Hepatocyte (in vitro differentiated cells): ENCODE data around the gene SERP2.

ENCODE experiments used
- CTCF ChIP-seq: fragments of 200-600 bp; sonication (generic); IDR thresholded peaks from 2 replicates; pipeline ENCODE4 v1.5.1; 2016; ENCODE audit warnings: antibody characterized with exemption, mild to moderate bottlenecking; ENCODE audit not compliant: poor library complexity
- EZH2 ChIP-seq: fragments of 200-600 bp; sonication (generic); IDR thresholded peaks from 2 replicates; pipeline ENCODE4 v1.6.1; 2016; ENCODE audit warnings: antibody characterized with exemption, mild to moderate bottlenecking, borderline replicate concordance
- EZH2phosphoT487 ChIP-seq: fragments of 200-600 bp; sonication (generic); IDR thresholded peaks from one replicate; pipeline ENCODE4 v1.6.1; 2018; ENCODE audit warnings: antibody characterized with exemption, mild to moderate bottlenecking, low read depth, moderate library complexity; ENCODE audit not compliant: unreplicated experiment, severe bottlenecking

- TF ChIP-seq CTCF (no peak), EZH2 (no peak), EZH2phosphoT487 (no peak)
These were observed 22.7 kb upstream of the SERP2 start for GRCh38 chr13:44350775-44351504.
